Fibroblast of villous mesenchyme (primary cell): Measurements from ENCODE around the gene PHOX2A. TPM values are rescaled to one million over a fixed set of nuclear protein-coding genes. Genes with fewer than 3 reads are reported as not detected.
A peak's percentile ranks its signal among the peaks of the same experiment; 100 is the strongest.

ENCODE experiments used
- DNase-seq: peaks from one replicate; pipeline ENCODE4 v3.0.0-alpha.2; 2010; ENCODE audit warnings: low read depth
- H3K4me3 ChIP-seq: 2 replicates; pipeline ENCODE4 v1.5.1; 2011; ENCODE audit warnings: low read depth, mild to moderate bottlenecking, low read length
- total RNA-seq: library from RNA; depleted of rRNA; stranded (reverse); fragments of >200 nt; gene quantifications from 2 replicates; pipeline ENCODE4 v1.2.3, GENCODE V29; 2012
- TF ChIP-seq, protein P1 (sequence below): IDR thresholded peaks from 2 replicates; pipeline ENCODE4 v1.5.1; 2012; ENCODE audit warnings: low read depth, mild to moderate bottlenecking, low read length; ENCODE audit not compliant: insufficient read depth

The PHOX2A gene
- total RNA-seq, 1 donor: not detected

- DNase-seq: no peak
- no peak overlapping the region for H3K4me3 ChIP-seq
- TF ChIP-seq, protein P1, sequence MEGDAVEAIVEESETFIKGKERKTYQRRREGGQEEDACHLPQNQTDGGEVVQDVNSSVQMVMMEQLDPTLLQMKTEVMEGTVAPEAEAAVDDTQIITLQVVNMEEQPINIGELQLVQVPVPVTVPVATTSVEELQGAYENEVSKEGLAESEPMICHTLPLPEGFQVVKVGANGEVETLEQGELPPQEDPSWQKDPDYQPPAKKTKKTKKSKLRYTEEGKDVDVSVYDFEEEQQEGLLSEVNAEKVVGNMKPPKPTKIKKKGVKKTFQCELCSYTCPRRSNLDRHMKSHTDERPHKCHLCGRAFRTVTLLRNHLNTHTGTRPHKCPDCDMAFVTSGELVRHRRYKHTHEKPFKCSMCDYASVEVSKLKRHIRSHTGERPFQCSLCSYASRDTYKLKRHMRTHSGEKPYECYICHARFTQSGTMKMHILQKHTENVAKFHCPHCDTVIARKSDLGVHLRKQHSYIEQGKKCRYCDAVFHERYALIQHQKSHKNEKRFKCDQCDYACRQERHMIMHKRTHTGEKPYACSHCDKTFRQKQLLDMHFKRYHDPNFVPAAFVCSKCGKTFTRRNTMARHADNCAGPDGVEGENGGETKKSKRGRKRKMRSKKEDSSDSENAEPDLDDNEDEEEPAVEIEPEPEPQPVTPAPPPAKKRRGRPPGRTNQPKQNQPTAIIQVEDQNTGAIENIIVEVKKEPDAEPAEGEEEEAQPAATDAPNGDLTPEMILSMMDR: no peak
These were observed 560 bp downstream of the PHOX2A start for GRCh38 chr11:72243173-72244059.

- DNase-seq: no peak
- no peak overlapping the region for H3K4me3 ChIP-seq
- TF ChIP-seq, protein P1: no peak
These were observed 1.8 kb downstream of the PHOX2A start for GRCh38 chr11:72242141-72242540.

DNA sequence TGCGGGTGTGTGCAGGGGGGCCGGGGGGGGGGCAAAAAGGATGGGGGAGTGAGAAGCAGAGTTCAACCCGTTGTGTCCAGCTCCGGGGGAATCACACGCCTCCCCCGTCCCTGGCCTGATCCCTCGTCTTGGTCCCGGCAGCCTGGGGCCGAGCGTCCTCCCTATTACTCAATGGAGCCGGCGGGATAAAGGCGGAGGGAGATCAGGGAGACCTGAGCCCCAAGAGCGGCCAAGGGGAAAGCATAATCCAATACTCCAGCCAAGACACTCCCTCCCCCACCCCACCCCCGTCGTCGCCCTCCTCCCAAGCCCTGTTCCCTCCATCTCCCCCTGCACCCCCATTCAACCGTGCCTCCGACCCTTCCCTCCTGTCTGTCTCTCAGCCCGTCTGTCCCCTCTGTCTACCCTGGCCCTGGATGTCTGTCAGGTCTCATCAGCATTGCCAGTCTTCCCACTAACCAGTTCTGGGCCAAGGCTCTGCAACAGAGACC is 2.6 kb downstream of the PHOX2A start:
- H3K4me3 ChIP-seq: no peak overlapping the region
- DNase-seq: no peak
- TF ChIP-seq, protein P1: no peak

- peak overlapping the region; percentile 34 for H3K4me3 ChIP-seq
- TF ChIP-seq, protein P1: no peak
- DNase-seq: no peak
These were observed 3.3 kb downstream of the PHOX2A start for GRCh38 chr11:72240461-72241290.

- H3K4me3 ChIP-seq: peak overlapping the region; percentile 43
- TF ChIP-seq, protein P1: no peak
- DNase-seq: peak; percentile 36
These were observed 4.0 kb downstream of the PHOX2A start for GRCh38 chr11:72239849-72240460.

- DNase-seq: peak; percentile 54
- peak overlapping the region; percentile 43 for H3K4me3 ChIP-seq
- TF ChIP-seq, protein P1: no peak
These were observed 4.6 kb downstream of the PHOX2A start for GRCh38 chr11:72239313-72239848.
